ENCODE measurements around the gene COBL. TPM values are rescaled to one million over a fixed set of nuclear protein-coding genes. Genes with fewer than 3 reads are reported as not detected.

COBL gene
- total RNA-seq, 1 experiment from 2014 or later = 63.6 TPM

- Mint-ChIP-seq H3K4me3 (ENCODE audit: unreplicated experiment) (no peak overlapping the region), H3K4me1 (ENCODE audit: low read depth, unreplicated experiment) (peaks cover 17% of the 10 kb centered on the region), H3K27ac (ENCODE audit: unreplicated experiment) (no peak overlapping the region), H3K9me3 (ENCODE audit: unreplicated experiment) (no peaks in the 10 kb centered on the region), H3K36me3 (ENCODE audit: insufficient read depth, unreplicated experiment) (peaks cover 36% of the 10 kb centered on the region), H3K27me3 (ENCODE audit: insufficient read depth, unreplicated experiment) (no peaks in the 10 kb centered on the region)
- no peaks in the 10 kb centered on the region for H3K27me3 ChIP-seq (replicated peaks; ENCODE audit: control insufficient read depth, insufficient read depth, low read length)
- BruUV-seq (replicated peaks) = no TSS peak
- DNase-seq = no peak
- POLR2A ChIA-PET = no interaction called here
- CTCF ChIA-PET = no interaction called here
- H3K9me3 ChIP-seq = no peaks in the 10 kb centered on the region
- TF ChIP-seq CTCF (IDR thresholded peaks at IDR 0.05; ENCODE audit: insufficient read depth in 1 of 2, low read depth in 1 of 2, low read length in 1 of 2, severe bottlenecking in 1 of 2, unreplicated experiment in 1 of 2) = no peak
- H3K4me1 ChIP-seq = peaks cover 16% of the 10 kb centered on the region
- peaks cover 3% of the 10 kb centered on the region for H3K36me3 ChIP-seq (ENCODE audit: control insufficient read depth, insufficient read depth, low read length)
- intact Hi-C loops (cut with micrococcal nuclease; ENCODE audit: unreplicated experiment) = loop anchor here (2.0 to 10.0 kb wide), 4 partner anchors 53 to 371 kb away; partner anchors contain the start of gene GRB10
- H3K4me3 ChIP-seq (ENCODE audit: low read depth, low read length) = no peak overlapping the region
These were observed 250.8 kb downstream of the COBL start for GRCh38 chr7:51065766-51066165.

GRCh38 chr7:51064688-51065087, 251.9 kb downstream of the COBL start:
- intact Hi-C loops (cut with micrococcal nuclease; ENCODE audit: unreplicated experiment) = loop anchor here (5.0 to 10.0 kb wide), 3 partner anchors 52 to 370 kb away; partner anchors contain the start of gene GRB10
- H3K4me3 ChIP-seq (ENCODE audit: low read depth, low read length) = no peak overlapping the region
- no peaks in the 10 kb centered on the region for H3K9me3 ChIP-seq
- no peak for TF ChIP-seq CTCF (IDR thresholded peaks at IDR 0.05; ENCODE audit: insufficient read depth in 1 of 2, low read depth in 1 of 2, low read length in 1 of 2, severe bottlenecking in 1 of 2, unreplicated experiment in 1 of 2)
- no peaks in the 10 kb centered on the region for H3K27me3 Mint-ChIP-seq (ENCODE audit: insufficient read depth, unreplicated experiment)
- H3K27me3 ChIP-seq (replicated peaks; ENCODE audit: control insufficient read depth, insufficient read depth, low read length) = no peaks in the 10 kb centered on the region
- H3K27ac Mint-ChIP-seq (ENCODE audit: unreplicated experiment) = no peak overlapping the region
- ChIA-PET POLR2A (interaction anchor here (0.6 kb wide), 1 partner anchor 513 kb away, joined by 3 read pairs; no protein-coding TSS in a partner anchor), CTCF (no interaction called here)
- H3K36me3 ChIP-seq (ENCODE audit: control insufficient read depth, insufficient read depth, low read length) = peaks cover 5% of the 10 kb centered on the region
- no peak overlapping the region for H3K4me3 Mint-ChIP-seq (ENCODE audit: unreplicated experiment)
- no peaks in the 10 kb centered on the region for H3K9me3 Mint-ChIP-seq (ENCODE audit: unreplicated experiment)
- H3K36me3 Mint-ChIP-seq (ENCODE audit: insufficient read depth, unreplicated experiment) = peaks cover 47% of the 10 kb centered on the region
- no TSS peak for BruUV-seq (replicated peaks)
- H3K4me1 Mint-ChIP-seq (ENCODE audit: low read depth, unreplicated experiment) = peaks cover 17% of the 10 kb centered on the region
- no peak for DNase-seq
- peaks cover 16% of the 10 kb centered on the region for H3K4me1 ChIP-seq

- CTCF ChIA-PET = no interaction called here
These were observed 254.2 kb downstream of the COBL start for GRCh38 chr7:51062222-51062987.

More at GRCh38 chr7:51062222-51062987, 254.2 kb downstream of the COBL start:
- no peaks in the 10 kb centered on the region for H3K9me3 ChIP-seq
- Mint-ChIP-seq H3K4me1 (ENCODE audit: low read depth, unreplicated experiment) (peaks cover 12% of the 10 kb centered on the region), H3K27me3 (ENCODE audit: insufficient read depth, unreplicated experiment) (no peaks in the 10 kb centered on the region), H3K4me3 (ENCODE audit: unreplicated experiment) (no peak overlapping the region), H3K27ac (ENCODE audit: unreplicated experiment) (no peak overlapping the region), H3K36me3 (ENCODE audit: insufficient read depth, unreplicated experiment) (peaks cover 55% of the 10 kb centered on the region), H3K9me3 (ENCODE audit: unreplicated experiment) (no peaks in the 10 kb centered on the region)
- no TSS peak for BruUV-seq (replicated peaks)
- H3K4me1 ChIP-seq = peaks cover 15% of the 10 kb centered on the region
- H3K27me3 ChIP-seq (replicated peaks; ENCODE audit: control insufficient read depth, insufficient read depth, low read length) = no peaks in the 10 kb centered on the region
- intact Hi-C loops (cut with micrococcal nuclease; ENCODE audit: unreplicated experiment) = loop anchor here (10.0 kb wide), 1 partner anchor 368 kb away; no protein-coding TSS in a partner anchor
- POLR2A ChIA-PET = no interaction called here
- no peak for DNase-seq
- peaks cover 5% of the 10 kb centered on the region for H3K36me3 ChIP-seq (ENCODE audit: control insufficient read depth, insufficient read depth, low read length)
- H3K4me3 ChIP-seq (ENCODE audit: low read depth, low read length) = no peak overlapping the region
- no peak for TF ChIP-seq CTCF (IDR thresholded peaks at IDR 0.05; ENCODE audit: insufficient read depth in 1 of 2, low read depth in 1 of 2, low read length in 1 of 2, severe bottlenecking in 1 of 2, unreplicated experiment in 1 of 2)

Measured in Caco-2 (cell line).